ENCODE results near the gene NEIL3.

DNA sequence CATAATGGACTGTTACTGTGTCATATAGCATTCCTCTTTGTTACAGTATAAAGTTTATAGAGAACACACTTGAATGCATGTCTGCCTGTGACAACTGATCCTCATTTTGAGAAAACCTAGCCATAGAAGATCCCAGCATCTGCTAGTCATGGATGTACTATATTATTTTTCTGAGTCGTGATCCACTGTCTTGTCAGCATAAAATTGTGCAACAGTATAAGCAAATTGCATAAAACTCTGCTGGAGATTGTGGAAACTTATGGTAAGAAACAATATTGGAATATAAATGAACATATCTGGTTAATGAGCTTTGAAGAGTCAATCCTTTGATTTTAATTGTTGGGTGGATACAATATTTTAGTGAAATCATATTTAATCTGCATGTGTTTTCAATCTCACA lies 3.6 kb downstream of the NEIL3 start:
- TF ChIP-seq POLR2AphosphoS5 (IDR thresholded peaks at IDR 0.05; ENCODE audit: low read depth, low read length) (no peak), POLR2A (IDR thresholded peaks at IDR 0.05; ENCODE audit: low read depth, low read length) (no peak)
